HepG2 (cell line): ENCODE results near the gene CAMKV. TPM values are rescaled to one million over a fixed set of nuclear protein-coding genes. Genes with fewer than 3 reads are reported as not detected.
A peak's percentile ranks its signal among the peaks of the same experiment; 100 is the strongest.

Experiments
- ARID3A ChIP-seq: IDR thresholded peaks from 2 replicates; pipeline ENCODE4 v1.6.1; 2012; ENCODE audit warnings: low read depth, low read length, improper control_type of control experiment
- CEBPG ChIP-seq: IDR thresholded peaks from 2 replicates; pipeline ENCODE4 v1.6.1; 2016
- CHD4 ChIP-seq: fragments of 200-600 bp; sonication (generic); IDR thresholded peaks from 2 replicates; pipeline ENCODE4 v1.7.0; 2017; ENCODE audit warnings: mild to moderate bottlenecking, low read length, borderline replicate concordance
- EED ChIP-seq: sonication (generic); formaldehyde crosslinking; IDR thresholded peaks from 2 replicates; pipeline ENCODE4 v1.5.0; 2020; ENCODE audit warnings: mild to moderate bottlenecking, missing genetic modification reagents
- ELF3 ChIP-seq: IDR thresholded peaks from 2 replicates; pipeline ENCODE4 v1.6.1; 2016; ENCODE audit warnings: missing genetic modification reagents, missing compliant biosample characterization
- FOXO1 ChIP-seq: sonication (generic); formaldehyde crosslinking; IDR thresholded peaks from 2 replicates; pipeline ENCODE4 v1.4.0; 2020; ENCODE audit warnings: missing genetic modification reagents
- HNRNPL ChIP-seq: fragments of 200-400 bp; formaldehyde crosslinking; IDR thresholded peaks from 2 replicates; pipeline ENCODE4 v1.6.1; 2017; ENCODE audit warnings: mild to moderate bottlenecking, low read depth, low read length
- JARID2 ChIP-seq: sonication (generic); formaldehyde crosslinking; IDR thresholded peaks from 2 replicates; pipeline ENCODE4 v1.8.1; 2023; ENCODE audit warnings: missing genetic modification reagents, inconsistent platforms; ENCODE audit not compliant: insufficient replicate concordance
- KLF11 ChIP-seq: IDR thresholded peaks from 2 replicates; pipeline ENCODE4 v1.6.1; 2016; ENCODE audit warnings: missing compliant biosample characterization
- MED8 ChIP-seq: sonication (generic); formaldehyde crosslinking; IDR thresholded peaks from 2 replicates; pipeline ENCODE4 v1.8.1; 2023; ENCODE audit warnings: mild to moderate bottlenecking, missing genetic modification reagents; ENCODE audit not compliant: insufficient replicate concordance
- MZF1 ChIP-seq: sonication (generic); formaldehyde crosslinking; IDR thresholded peaks from 2 replicates; pipeline ENCODE4 v1.8.1; 2023; ENCODE audit warnings: mild to moderate bottlenecking, missing genetic modification reagents, borderline replicate concordance
- NR0B2 ChIP-seq: sonication (generic); formaldehyde crosslinking; IDR thresholded peaks from 2 replicates; pipeline ENCODE4 v1.4.0; 2020; ENCODE audit warnings: mild to moderate bottlenecking, missing genetic modification reagents
- POLR2A ChIP-seq, 2 experiments: IDR thresholded peaks; 2 replicates each; pipeline ENCODE4 v1.6.1; 2011; ENCODE audit warnings: low read depth in 2 of 2, low read length in 2 of 2, mild to moderate bottlenecking in 1 of 2, moderate library complexity in 1 of 2; ENCODE audit not compliant: insufficient read depth in 1 of 2
- RAD51 ChIP-seq: fragments of 450-650 bp; IDR thresholded peaks from 2 replicates; pipeline ENCODE4 v1.6.1; 2016; ENCODE audit warnings: borderline replicate concordance
- RBAK ChIP-seq: sonication (generic); formaldehyde crosslinking; IDR thresholded peaks from 2 replicates; pipeline ENCODE4 v1.5.1; 2020; ENCODE audit warnings: mild to moderate bottlenecking, missing genetic modification reagents
- TIGD3 ChIP-seq: sonication (generic); formaldehyde crosslinking; IDR thresholded peaks from 2 replicates; pipeline ENCODE4 v1.5.1; 2020; ENCODE audit warnings: mild to moderate bottlenecking, missing genetic modification reagents, borderline replicate concordance
- ZBTB38 ChIP-seq: sonication (generic); formaldehyde crosslinking; IDR thresholded peaks from 2 replicates; pipeline ENCODE4 v1.5.1; 2020; ENCODE audit warnings: mild to moderate bottlenecking, missing genetic modification reagents
- ZFP90 ChIP-seq: sonication (generic); formaldehyde crosslinking; IDR thresholded peaks from 2 replicates; pipeline ENCODE4 v1.8.0; 2022; ENCODE audit warnings: missing genetic modification reagents, mild to moderate bottlenecking, inconsistent platforms, borderline replicate concordance
- ZNF124 ChIP-seq: sonication (generic); formaldehyde crosslinking; IDR thresholded peaks from 2 replicates; pipeline ENCODE4 v1.4.0; 2020; ENCODE audit warnings: missing genetic modification reagents
- ZNF260 ChIP-seq: sonication (generic); formaldehyde crosslinking; IDR thresholded peaks from 2 replicates; pipeline ENCODE4 v1.4.0; 2020; ENCODE audit warnings: missing genetic modification reagents, low read depth, mild to moderate bottlenecking, borderline replicate concordance
- ZNF264 ChIP-seq: sonication (generic); formaldehyde crosslinking; IDR thresholded peaks from 2 replicates; pipeline ENCODE4 v1.4.0; 2020; ENCODE audit warnings: missing genetic modification reagents
- ZNF616 ChIP-seq: sonication (generic); formaldehyde crosslinking; IDR thresholded peaks from 2 replicates; pipeline ENCODE4 v1.5.0; 2020; ENCODE audit warnings: low read depth, mild to moderate bottlenecking, missing genetic modification reagents
- polyA plus RNA-seq, 8 experiments: library from polyadenylated mRNA; depleted of rRNA in 3 of 8; stranded (reverse) in 7 of 8; unstranded in 1 of 8; fragments of >200 nt; fragmentation: Illumina TruSeq in 4 of 8; extraction: Trizol in 4 of 8; gene quantifications; 2 replicates each; pipeline versions ENCODE4 v1.2.1 to v1.2.3, GENCODE V29; 2011 to 2016; ENCODE audit warnings: low read depth in 4 of 8, missing spikeins in 1 of 8, mixed read lengths in 1 of 8; ENCODE audit not compliant: insufficient read depth in 1 of 8
- total RNA-seq, 5 experiments: library from RNA; depleted of rRNA; stranded (reverse); fragments of >200 nt; fragmentation: Illumina TruSeq; extraction: Trizol; gene quantifications; 2 replicates each; pipeline ENCODE4 v1.2.3, GENCODE V29; 2016; ENCODE audit warnings: low read depth in 1 of 5
- TF ChIP-seq, protein P1 (sequence below): IDR thresholded peaks from 2 replicates; pipeline ENCODE4 v1.6.1; 2016; ENCODE audit warnings: low read depth, borderline replicate concordance
- TF ChIP-seq, protein P2 (sequence below): sonication (generic); formaldehyde crosslinking; IDR thresholded peaks from 2 replicates; pipeline ENCODE4 v1.4.0; 2020; ENCODE audit warnings: missing genetic modification reagents, borderline replicate concordance
- TF ChIP-seq, protein P3 (sequence below): sonication (generic); formaldehyde crosslinking; IDR thresholded peaks from 2 replicates; pipeline ENCODE4 v1.5.0; 2020; ENCODE audit warnings: mild to moderate bottlenecking, missing genetic modification reagents

CAMKV gene
- total and polyA plus RNA-seq, 2 of the 13 experiments (the other 11 are each of a cell fraction or from before 2014, with no cell fraction given), result 0.13 to 0.15 TPM

DNA sequence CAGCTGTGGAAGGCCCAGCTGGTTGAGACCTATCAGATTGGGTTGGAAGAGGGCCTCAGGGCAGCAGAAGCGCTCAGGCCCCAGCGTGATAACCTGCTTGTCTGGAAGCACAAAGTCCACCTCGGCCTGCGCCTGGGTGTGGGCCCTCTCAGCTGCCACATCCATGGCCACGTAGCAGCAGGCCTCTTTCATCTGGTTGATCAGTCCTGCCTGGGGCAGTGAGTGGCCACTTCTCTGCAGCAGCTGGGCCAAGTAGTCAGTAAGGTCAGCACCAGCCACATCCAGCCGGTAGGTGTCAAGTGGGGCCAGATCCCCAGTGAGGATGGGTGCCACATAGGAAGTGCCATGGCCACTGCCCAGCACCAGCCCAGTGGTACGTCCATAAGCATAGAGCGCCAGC, 3.9 kb upstream of the CAMKV start (continued):
- TF ChIP-seq MZF1 (CRISPR knock-in tag) (no peak), RBAK (CRISPR knock-in tag) (no peak), TIGD3 (CRISPR knock-in tag) (no peak), ZNF264 (CRISPR knock-in tag) (0 out of 2 replicates have a peak, but pooled peaks have one; percentile 48), RAD51 (no peak), KLF11 (CRISPR knock-in tag) (no peak), EED (CRISPR knock-in tag) (no peak), JARID2 (CRISPR knock-in tag) (no peak), HNRNPL (peak; percentile 79; the same call in 1 of the 2 replicates), ZBTB38 (CRISPR knock-in tag) (no peak; the same call in 1 of the 2 replicates), ELF3 (CRISPR knock-in tag) (0 out of 2 replicates have a peak, but pooled peaks have one; percentile 46), ZNF124 (CRISPR knock-in tag) (peak; percentile 76; the same call in 1 of the 2 replicates), ZFP90 (CRISPR knock-in tag) (no peak), ZNF260 (no peak), CEBPG (CRISPR knock-in tag) (no peak), FOXO1 (0 out of 2 replicates have a peak, but pooled peaks have one; percentile 25), ARID3A (no peak), CHD4 (no peak), ZNF616 (CRISPR knock-in tag) (0 out of 2 replicates have a peak, but pooled peaks have one; percentile 45), NR0B2 (no peak), POLR2A (IDR thresholded peaks at IDR 0.05; ENCODE audit: insufficient read depth in 1 of 2, low read depth in 2 of 2, low read length in 2 of 2) (no peak), MED8 (CRISPR knock-in tag) (no peak)
- TF ChIP-seq, protein P1, sequence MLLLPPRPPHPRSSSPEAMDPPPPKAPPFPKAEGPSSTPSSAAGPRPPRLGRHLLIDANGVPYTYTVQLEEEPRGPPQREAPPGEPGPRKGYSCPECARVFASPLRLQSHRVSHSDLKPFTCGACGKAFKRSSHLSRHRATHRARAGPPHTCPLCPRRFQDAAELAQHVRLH (CRISPR knock-in tag), result peak; percentile 59; the same call in 1 of the 2 replicates
- TF ChIP-seq, protein P2, sequence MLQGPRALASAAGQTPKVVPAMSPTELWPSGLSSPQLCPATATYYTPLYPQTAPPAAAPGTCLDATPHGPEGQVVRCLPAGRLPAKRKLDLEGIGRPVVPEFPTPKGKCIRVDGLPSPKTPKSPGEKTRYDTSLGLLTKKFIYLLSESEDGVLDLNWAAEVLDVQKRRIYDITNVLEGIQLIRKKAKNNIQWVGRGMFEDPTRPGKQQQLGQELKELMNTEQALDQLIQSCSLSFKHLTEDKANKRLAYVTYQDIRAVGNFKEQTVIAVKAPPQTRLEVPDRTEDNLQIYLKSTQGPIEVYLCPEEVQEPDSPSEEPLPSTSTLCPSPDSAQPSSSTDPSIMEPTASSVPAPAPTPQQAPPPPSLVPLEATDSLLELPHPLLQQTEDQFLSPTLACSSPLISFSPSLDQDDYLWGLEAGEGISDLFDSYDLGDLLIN (CRISPR knock-in tag), result no peak
- TF ChIP-seq, protein P3, sequence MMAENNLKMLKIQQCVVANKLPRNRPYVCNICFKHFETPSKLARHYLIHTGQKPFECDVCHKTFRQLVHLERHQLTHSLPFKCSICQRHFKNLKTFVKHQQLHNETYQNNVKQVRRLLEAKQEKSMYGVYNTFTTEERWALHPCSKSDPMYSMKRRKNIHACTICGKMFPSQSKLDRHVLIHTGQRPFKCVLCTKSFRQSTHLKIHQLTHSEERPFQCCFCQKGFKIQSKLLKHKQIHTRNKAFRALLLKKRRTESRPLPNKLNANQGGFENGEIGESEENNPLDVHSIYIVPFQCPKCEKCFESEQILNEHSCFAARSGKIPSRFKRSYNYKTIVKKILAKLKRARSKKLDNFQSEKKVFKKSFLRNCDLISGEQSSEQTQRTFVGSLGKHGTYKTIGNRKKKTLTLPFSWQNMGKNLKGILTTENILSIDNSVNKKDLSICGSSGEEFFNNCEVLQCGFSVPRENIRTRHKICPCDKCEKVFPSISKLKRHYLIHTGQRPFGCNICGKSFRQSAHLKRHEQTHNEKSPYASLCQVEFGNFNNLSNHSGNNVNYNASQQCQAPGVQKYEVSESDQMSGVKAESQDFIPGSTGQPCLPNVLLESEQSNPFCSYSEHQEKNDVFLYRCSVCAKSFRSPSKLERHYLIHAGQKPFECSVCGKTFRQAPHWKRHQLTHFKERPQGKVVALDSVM (CRISPR knock-in tag), result no peak
